Tibial nerve (tissue), 3 donors: ENCODE data around the gene PARD6A.

Source experiments
- CTCF ChIP-seq, 5 experiments: fragments of 200-600 bp in 3 of 5; fragments of 450-650 bp in 2 of 5; sonication (generic) in 3 of 5; IDR thresholded peaks; one replicate each; pipeline ENCODE4 v1.5.1; 2016 to 2019; ENCODE audit warnings: antibody characterized with exemption in 5 of 5, mild to moderate bottlenecking in 3 of 5, moderate library complexity in 2 of 5
- POLR2A ChIP-seq, 2 donors: fragments of 450-650 bp; IDR thresholded peaks; one replicate each; pipeline ENCODE4 v1.6.1; 2017; ENCODE audit warnings: antibody characterized with exemption in 2 of 2, mild to moderate bottlenecking in 2 of 2, moderate library complexity in 2 of 2

- TF ChIP-seq POLR2A (IDR thresholded peaks at IDR 0.05): no peak
- no peak for TF ChIP-seq CTCF (IDR thresholded peaks at IDR 0.05)
Measured at GRCh38 chr16:67666032-67666551, 5.3 kb downstream of the PARD6A start.
